ENCODE results near the gene OAF.

Gene OAF

DNA sequence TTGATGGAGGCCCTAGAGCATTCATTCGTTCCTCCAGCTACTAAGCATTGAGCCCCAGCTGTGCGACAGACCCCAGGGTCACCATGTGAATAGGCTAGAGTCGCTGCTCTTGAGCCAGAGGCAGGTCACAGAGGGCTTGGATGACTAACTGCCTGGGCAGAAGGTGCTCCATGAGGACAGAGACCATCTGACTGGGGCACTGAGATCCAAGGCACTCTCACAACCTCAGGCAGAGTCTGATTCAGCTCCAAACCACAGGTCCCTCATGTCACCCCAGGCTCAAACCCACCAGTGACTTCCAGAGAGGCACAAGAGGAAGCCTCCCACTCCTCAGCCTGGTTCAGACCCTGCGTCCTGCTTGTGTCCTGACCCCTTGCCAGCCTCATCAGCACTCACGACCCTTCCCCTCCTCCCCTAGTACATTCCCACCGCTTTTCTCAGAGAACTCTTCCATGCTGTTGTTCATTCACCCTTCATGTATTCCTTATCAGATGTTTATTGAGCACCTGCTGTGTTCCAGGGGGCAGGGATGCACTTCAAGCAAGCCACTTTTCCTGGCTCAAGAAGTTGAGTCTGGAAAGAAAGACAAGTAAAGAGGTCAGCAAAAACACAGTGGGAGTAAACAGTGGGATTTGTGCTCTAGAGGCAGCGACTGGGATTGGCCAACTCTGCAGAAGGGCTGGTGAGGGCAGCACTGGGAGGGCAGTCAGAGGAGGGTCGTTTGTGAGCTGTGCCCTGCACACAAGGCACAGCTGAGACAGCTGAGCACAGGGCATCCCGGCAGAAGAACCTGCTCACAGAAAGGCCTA is 9.3 kb downstream of the OAF start:
- Mint-ChIP-seq H3K4me1 (ENCODE audit: low read depth) (peaks cover 15% of the 10 kb centered on the region), H3K27me3 (peaks cover 5% of the 10 kb centered on the region), H3K36me3 (ENCODE audit: low read depth) (no peaks in the 10 kb centered on the region), H3K4me3 (no peak overlapping the region), H3K27ac (no peak overlapping the region), H3K9me3 (no peaks in the 10 kb centered on the region)

DNA sequence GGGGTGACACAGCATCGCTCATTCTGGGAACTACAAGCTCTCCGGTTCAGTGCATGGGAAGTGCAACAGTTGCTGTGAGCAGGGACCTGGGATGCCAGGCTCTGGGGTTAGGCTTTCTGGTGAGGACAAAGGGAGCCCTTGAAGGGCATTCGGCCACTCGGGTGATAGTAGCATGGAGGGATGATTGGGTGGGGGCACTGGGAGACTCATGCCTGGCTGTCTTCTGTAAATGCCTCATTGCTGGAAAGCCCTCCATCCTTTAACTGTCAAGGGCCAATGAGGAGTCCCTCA is 9.9 kb downstream of the OAF start:
- Mint-ChIP-seq H3K4me3 (no peak overlapping the region), H3K27ac (no peak overlapping the region), H3K9me3 (no peaks in the 10 kb centered on the region), H3K4me1 (ENCODE audit: low read depth) (peaks cover 19% of the 10 kb centered on the region), H3K36me3 (ENCODE audit: low read depth) (no peaks in the 10 kb centered on the region), H3K27me3 (peaks cover 5% of the 10 kb centered on the region)

DNA sequence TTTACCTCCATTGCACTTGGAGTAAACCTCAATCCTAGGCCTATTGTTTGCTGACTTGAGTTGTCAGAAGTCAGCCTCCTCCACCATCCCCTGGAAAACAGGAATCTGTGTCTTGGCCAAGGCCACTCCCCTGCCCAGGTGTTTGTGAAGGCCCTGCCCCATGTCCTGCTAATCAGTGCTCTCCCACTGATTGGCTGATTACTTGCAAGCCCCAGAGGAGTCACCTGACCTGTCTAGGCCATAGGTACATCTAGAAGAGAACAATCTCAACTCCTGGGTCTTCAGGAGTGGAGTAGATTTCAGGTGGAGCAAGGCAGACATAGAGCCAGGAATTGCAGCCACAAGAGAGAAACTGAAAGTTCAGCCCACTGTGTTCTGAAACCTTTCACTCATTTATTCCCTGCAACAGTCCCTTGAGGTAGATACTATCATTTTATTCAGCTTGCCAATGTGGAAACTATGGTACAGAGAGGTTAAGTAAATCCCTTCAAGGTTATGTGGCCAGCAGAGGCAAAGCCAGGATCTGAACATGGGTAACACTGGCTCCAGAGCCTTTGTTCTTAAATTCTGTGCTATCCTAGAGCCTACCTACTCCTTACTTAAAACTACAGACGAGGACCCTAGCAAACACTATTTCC is 10.4 kb downstream of the OAF start:
- Mint-ChIP-seq H3K27me3 (peaks cover 7% of the 10 kb centered on the region), H3K4me1 (ENCODE audit: low read depth) (peaks cover 21% of the 10 kb centered on the region)

DNA sequence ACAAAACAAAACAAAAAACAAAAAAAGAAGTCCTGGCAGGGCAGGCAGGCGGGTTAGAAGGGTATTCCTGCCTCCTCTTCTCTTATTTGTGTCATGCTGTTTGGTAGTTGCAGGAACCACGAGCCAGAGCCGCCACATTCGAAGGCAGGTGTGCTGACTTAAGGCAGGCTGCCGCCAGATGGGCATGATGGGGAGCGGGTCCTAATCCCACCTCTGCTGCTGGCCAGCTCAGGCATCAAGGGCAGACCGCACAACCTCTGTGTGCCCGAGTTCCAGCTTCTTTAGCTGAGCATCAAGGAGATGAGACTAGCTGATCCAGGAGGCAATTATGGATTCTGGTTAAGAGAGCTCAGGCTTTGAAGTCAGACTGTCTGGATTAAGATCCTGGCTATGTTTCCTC is 12.1 kb downstream of the OAF start:
- Mint-ChIP-seq H3K36me3 (ENCODE audit: low read depth) (no peaks in the 10 kb centered on the region), H3K4me3 (no peak overlapping the region), H3K27me3 (peaks cover 7% of the 10 kb centered on the region), H3K4me1 (ENCODE audit: low read depth) (peaks cover 21% of the 10 kb centered on the region), H3K27ac (no peak overlapping the region), H3K9me3 (no peaks in the 10 kb centered on the region)

More for the DNA sequence above, 10.4 kb downstream of the OAF start:
- Mint-ChIP-seq H3K36me3 (ENCODE audit: low read depth) (no peaks in the 10 kb centered on the region), H3K27ac (no peak overlapping the region), H3K4me3 (no peak overlapping the region), H3K9me3 (no peaks in the 10 kb centered on the region)

DNA sequence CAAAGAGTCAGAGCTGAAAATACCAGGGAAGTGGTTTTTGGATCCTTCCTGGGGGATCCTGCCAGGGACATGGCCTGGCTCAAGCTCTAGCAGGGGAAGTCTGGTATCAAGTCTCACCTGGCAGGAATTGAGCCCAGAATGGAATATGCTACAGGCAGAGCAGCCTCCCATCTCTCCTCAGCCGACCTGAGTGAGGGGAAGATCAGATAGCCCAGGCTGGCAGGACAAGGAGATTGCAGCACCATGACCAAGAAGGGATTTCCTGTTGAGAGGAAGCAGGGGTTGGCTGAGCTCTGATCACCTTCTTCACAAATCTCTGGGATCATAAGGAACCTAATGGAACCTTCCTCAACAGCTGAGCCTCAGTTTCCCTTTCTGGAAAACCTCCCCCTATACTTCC is 13.0 kb downstream of the OAF start:
- H3K4me1 Mint-ChIP-seq (ENCODE audit: low read depth): peaks cover 21% of the 10 kb centered on the region
- no peak overlapping the region for H3K4me3 Mint-ChIP-seq
- no peaks in the 10 kb centered on the region for H3K9me3 Mint-ChIP-seq
- peaks cover 7% of the 10 kb centered on the region for H3K27me3 Mint-ChIP-seq
- no peaks in the 10 kb centered on the region for H3K36me3 Mint-ChIP-seq (ENCODE audit: low read depth)
- H3K27ac Mint-ChIP-seq: no peak overlapping the region

DNA sequence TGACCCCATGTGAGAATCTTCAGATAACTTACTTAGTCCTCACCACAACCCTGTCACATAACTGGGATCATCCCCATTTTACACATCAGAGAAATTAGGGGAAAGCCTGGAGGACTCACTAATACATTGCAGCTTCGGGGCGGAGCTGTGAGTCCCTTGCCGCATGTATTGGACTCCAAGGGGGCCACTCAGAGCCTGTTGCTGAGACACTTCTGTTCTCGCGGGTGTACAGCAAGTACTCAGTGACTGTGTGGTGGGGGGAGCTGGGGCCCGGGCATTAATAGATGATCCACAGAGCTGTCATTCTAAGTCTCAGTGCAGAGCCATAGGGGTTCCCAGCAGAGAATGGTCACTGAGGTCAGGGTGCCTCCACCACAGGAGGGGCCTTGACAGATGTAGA is 13.5 kb downstream of the OAF start:
- Mint-ChIP-seq H3K9me3 (no peaks in the 10 kb centered on the region), H3K36me3 (ENCODE audit: low read depth) (no peaks in the 10 kb centered on the region), H3K27me3 (peaks cover 7% of the 10 kb centered on the region), H3K4me3 (no peak overlapping the region), H3K27ac (no peak overlapping the region), H3K4me1 (ENCODE audit: low read depth) (peaks cover 21% of the 10 kb centered on the region)

DNA sequence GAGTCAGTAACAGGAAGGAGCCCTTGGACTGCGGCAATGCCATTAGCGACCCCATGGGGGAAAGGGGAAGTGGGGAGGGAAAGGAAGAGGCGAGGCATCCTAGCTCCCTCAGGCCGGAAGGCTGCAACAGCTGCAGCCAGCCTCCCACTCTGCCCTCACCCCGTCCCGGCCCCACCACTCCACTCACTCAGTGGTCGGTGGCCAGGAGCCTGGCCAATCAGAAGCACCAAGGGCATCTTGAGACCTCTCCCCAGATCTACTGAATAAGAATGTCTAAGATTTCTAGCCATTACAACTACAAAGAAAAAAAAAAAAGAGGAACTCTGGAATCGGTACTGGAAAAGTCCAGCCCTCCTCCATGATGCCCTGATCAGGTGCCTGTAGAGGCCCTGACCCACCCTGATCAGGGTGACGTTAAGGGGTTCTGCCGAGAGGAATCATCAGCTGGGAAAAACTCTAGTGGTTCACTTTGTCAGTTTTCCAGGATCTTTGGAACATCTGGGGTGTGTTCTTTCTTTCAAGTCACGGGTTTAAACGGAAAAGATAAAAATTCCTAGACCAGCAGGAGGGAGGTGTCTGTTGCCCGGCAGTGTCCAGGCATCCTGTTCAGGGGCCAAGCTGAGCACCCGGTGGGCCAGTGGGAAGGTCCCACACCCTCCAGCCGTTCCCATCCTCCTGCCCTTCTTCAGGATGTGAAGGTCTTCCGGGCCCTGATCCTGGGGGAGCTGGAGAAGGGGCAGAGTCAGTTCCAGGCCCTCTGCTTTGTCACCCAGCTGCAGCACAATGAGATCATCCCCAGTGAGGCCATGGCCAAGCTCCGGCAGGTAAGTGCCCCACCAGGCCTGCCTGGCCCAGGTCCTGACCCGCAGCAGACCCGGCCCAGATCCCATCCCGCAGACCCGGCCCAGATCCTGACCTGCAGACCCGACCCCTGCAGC is 14.4 kb downstream of the OAF start:
- no peaks in the 10 kb centered on the region for H3K9me3 Mint-ChIP-seq
- no peaks in the 10 kb centered on the region for H3K36me3 Mint-ChIP-seq (ENCODE audit: low read depth)
- peaks cover 7% of the 10 kb centered on the region for H3K27me3 Mint-ChIP-seq
- no peak overlapping the region for H3K27ac Mint-ChIP-seq
- no peak overlapping the region for H3K4me3 Mint-ChIP-seq
- H3K4me1 Mint-ChIP-seq (ENCODE audit: low read depth): peaks cover 21% of the 10 kb centered on the region

DNA sequence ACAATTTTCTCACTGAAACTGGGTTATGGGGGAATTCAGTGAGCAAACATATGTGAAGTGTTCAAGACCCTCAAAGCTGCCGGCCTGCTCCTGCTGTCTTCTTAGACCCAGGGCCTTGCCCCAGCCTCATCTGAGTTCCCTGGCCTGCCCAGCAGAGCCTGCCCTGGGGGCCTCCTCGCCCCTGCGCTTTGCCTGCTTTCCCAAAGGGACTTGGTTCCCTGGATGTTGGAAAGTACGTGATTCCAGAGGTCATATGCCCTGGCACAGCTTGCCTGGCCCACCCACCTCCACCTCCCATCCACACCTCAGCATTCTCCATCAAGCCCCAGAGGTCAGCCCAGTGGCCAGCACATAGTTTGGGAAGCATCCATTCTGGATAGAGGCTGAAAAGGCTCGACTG is 15.4 kb downstream of the OAF start:
- Mint-ChIP-seq H3K4me3 (no peak overlapping the region), H3K36me3 (ENCODE audit: low read depth) (no peaks in the 10 kb centered on the region), H3K4me1 (ENCODE audit: low read depth) (peaks cover 18% of the 10 kb centered on the region), H3K27me3 (peaks cover 7% of the 10 kb centered on the region), H3K27ac (no peak overlapping the region), H3K9me3 (no peaks in the 10 kb centered on the region)

DNA sequence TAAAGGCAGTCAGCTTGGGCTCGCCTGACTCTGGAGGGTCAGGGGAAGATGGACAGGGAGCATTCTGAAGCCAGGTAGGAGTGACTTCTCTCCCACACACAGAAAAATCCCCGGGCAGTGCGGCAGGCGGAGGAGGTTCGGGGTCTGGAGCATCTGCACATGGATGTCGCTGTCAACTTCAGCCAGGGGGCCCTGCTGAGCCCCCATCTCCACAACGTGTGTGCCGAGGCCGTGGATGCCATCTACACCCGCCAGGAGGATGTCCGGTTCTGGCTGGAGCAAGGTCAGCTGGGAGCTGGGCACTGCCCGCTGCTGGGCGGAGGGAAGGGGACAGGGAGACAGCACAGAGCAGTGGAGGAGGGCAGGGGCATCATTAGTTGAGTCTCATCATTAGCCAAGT is 15.9 kb downstream of the OAF start:
- Mint-ChIP-seq H3K9me3 (no peaks in the 10 kb centered on the region), H3K27ac (no peak overlapping the region), H3K4me3 (no peak overlapping the region), H3K27me3 (peaks cover 7% of the 10 kb centered on the region), H3K4me1 (ENCODE audit: low read depth) (peaks cover 13% of the 10 kb centered on the region), H3K36me3 (ENCODE audit: low read depth) (no peaks in the 10 kb centered on the region)

DNA sequence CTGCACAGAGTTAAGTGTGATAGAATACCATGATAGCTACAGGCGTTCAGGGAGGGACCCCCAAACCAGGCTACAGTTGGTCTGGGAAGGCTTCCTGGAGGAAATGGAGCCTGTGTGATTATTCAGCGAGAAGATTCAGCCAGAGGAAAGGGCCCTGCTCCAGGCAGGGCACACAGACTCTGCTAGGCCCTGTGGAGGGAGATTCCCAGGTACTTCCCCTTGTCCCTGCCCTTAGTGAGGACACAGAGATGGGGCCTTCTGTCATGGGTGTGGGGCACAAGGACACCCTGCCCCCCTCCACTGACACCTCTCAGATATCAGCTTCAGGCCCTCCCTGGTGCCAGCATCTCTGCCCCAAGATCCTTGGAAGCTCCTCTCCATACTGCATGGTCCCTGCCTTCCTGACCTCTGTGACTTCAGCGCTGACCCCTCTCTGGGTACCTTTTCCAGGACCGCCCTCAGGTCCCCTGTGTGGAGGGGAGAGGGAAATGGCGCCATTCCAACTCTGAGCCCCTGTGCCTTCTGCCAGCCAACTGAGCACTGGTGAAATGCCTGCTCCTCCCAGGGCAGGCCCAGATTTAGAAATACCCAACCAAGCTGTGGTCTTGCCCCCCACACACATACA is 16.5 kb downstream of the OAF start:
- Mint-ChIP-seq H3K4me1 (ENCODE audit: low read depth) (peaks cover 13% of the 10 kb centered on the region), H3K27ac (no peak overlapping the region), H3K27me3 (peaks cover 7% of the 10 kb centered on the region), H3K4me3 (no peak overlapping the region), H3K9me3 (no peaks in the 10 kb centered on the region), H3K36me3 (ENCODE audit: low read depth) (no peaks in the 10 kb centered on the region)

DNA sequence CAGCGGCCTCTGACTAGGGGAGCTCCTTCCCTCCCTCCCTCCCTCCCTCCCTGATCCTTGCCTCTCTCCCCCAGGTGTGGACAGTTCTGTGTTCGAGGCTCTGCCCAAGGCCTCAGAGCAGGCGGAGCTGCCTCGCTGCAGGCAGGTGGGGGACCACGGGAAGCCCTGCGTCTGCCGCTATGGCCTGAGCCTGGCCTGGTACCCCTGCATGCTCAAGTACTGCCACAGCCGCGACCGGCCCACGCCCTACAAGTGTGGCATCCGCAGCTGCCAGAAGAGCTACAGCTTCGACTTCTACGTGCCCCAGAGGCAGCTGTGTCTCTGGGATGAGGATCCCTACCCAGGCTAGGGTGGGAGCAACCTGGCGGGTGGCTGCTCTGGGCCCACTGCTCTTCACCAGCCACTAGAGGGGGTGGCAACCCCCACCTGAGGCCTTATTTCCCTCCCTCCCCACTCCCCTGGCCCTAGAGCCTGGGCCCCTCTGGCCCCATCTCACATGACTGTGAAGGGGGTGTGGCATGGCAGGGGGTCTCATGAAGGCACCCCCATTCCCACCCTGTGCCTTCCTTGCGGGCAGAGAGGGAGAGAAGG is 18.1 kb downstream of the OAF start:
- H3K27me3 Mint-ChIP-seq: peaks cover 7% of the 10 kb centered on the region

DNA sequence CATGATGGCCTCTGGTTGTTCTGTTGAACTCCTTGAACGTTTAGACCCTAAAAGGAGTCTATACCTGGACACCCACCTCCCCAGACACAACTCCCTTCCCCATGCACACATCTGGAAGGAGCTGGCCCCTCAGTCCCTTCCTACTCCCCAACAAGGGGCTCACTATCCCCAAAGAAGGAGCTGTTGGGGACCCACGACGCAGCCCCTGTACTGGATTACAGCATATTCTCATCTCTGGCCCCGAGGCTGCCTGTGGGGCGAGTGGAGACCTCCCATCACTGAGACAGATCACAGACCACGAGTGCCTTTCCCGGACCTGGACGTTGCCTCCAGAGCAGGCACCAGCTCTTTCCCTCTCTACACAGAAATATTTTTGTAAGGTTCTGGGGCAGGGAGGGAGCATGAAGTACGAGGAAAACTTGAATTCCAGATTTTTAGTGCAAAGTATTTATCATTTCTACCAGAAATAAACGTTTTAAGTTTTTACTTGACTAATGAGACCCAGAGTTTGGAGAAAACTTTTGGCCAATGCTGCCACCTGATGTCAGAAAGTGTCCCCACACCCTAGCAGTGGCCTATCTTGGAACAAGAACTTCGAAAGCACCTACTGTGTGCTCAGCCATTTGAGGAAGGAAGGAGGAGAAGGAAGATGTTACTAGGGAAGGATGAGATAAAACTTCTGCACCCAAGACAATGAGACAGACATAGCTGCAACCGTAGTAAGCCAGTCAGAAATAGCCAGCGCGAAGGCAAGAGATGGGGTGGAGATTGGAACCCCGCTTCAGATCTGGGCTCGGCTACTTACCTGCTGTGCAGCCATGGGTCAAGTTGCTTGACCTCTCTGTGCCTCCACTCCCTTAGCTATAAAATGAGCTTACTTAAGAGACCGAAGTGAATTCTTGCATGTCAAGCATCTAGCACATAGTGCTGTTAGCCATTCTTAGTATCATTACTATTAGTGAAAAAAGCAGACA is 18.9 kb downstream of the OAF start:
- no peak overlapping the region for H3K4me3 Mint-ChIP-seq
- H3K4me1 Mint-ChIP-seq (ENCODE audit: low read depth): peaks cover 10% of the 10 kb centered on the region
- no peak overlapping the region for H3K27ac Mint-ChIP-seq
- no peaks in the 10 kb centered on the region for H3K9me3 Mint-ChIP-seq
- no peaks in the 10 kb centered on the region for H3K36me3 Mint-ChIP-seq (ENCODE audit: low read depth)
- peaks cover 8% of the 10 kb centered on the region for H3K27me3 Mint-ChIP-seq

More for the DNA sequence above, 18.1 kb downstream of the OAF start:
- Mint-ChIP-seq H3K9me3 (no peaks in the 10 kb centered on the region), H3K36me3 (ENCODE audit: low read depth) (no peaks in the 10 kb centered on the region), H3K4me1 (ENCODE audit: low read depth) (peaks cover 13% of the 10 kb centered on the region), H3K4me3 (no peak overlapping the region), H3K27ac (no peak overlapping the region)

DNA sequence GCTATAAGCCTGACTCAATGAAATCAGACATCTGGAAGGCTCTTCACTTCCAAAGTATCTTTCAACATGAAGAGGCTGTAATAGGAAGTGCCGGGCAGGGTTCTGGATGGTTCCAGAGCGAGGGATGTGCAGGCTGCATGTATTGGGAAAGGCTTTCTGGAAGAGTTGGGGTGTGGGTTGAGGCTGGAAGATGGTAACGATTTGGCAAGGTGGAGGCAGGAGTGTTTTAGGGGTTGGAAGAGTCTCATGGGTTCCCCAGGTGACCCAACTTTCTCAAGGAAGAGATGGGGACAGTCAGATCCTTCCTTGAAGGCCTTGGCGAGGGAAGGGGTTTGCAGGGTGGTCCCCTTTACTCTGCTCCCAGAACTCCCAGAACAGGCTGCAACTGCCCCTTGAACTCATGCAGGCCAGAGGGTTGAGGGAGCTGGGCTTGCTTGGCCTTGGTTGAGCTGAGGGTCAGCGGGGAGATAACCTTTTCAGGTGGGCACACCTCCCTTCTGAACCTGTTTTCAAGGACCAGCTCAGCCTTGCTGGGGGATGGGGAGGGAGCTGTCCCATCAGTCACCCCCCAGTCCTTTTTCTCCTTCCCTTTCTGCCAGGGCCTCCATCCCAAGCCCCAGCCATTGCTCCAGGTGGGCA is 19.7 kb downstream of the OAF start:
- no peak overlapping the region for H3K4me3 Mint-ChIP-seq
- H3K9me3 Mint-ChIP-seq: no peaks in the 10 kb centered on the region
- no peaks in the 10 kb centered on the region for H3K36me3 Mint-ChIP-seq (ENCODE audit: low read depth)
- H3K4me1 Mint-ChIP-seq (ENCODE audit: low read depth): peaks cover 2% of the 10 kb centered on the region
- H3K27ac Mint-ChIP-seq: no peak overlapping the region
- H3K27me3 Mint-ChIP-seq: peaks cover 12% of the 10 kb centered on the region
